DMS 273 (cell line): Measurements from ENCODE around the gene SULF2.
A peak's percentile ranks its signal among the peaks of the same experiment; 100 is the strongest.

Source experiments
- DNase-seq: peaks from one replicate; lab custom pipeline; 2025; ENCODE audit not compliant: unreplicated experiment; lab: John Stamatoyannopoulos, UW

SULF2 gene

DNA sequence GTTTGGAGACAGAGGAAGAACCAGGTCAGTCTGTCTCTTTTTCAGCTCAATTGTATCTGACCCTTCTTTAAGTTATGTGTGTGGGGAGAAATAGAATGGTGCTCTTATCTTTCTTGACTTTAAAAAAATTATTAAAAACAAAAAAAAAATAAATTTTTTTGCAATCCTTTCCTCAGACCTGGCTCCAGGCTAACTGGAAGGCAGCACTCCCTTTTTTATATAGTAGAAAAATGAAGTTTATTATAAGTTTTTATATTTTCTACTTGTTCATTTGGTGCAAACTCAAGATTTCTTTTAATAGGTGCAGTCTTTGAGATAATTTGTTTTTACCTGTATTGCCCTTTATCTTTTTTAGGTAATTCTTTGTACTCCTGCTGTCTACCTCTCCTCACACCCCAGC is 129.6 kb downstream of the SULF2 start:
- DNase-seq, result no peak

DNA sequence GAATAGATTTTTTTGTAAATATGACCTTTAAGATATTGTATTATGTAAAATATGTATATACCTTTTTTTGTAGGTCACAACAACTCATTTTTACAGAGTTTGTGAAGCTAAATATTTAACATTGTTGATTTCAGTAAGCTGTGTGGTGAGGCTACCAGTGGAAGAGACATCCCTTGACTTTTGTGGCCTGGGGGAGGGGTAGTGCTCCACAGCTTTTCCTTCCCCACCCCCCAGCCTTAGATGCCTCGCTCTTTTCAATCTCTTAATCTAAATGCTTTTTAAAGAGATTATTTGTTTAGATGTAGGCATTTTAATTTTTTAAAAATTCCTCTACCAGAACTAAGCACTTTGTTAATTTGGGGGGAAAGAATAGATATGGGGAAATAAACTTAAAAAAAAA is 130.9 kb downstream of the SULF2 start:
- DNase-seq, result no peak

DNA sequence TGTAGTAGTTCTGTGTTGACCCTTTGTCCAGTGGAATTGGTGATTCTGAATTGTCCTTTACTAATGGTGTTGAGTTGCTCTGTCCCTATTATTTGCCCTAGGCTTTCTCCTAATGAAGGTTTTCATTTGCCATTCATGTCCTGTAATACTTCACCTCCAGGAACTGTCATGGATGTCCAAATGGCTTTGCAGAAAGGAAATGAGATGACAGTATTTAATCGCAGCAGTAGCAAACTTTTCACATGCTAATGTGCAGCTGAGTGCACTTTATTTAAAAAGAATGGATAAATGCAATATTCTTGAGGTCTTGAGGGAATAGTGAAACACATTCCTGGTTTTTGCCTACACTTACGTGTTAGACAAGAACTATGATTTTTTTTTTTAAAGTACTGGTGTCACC is 131.4 kb downstream of the SULF2 start:
- DNase-seq, result no peak

DNA sequence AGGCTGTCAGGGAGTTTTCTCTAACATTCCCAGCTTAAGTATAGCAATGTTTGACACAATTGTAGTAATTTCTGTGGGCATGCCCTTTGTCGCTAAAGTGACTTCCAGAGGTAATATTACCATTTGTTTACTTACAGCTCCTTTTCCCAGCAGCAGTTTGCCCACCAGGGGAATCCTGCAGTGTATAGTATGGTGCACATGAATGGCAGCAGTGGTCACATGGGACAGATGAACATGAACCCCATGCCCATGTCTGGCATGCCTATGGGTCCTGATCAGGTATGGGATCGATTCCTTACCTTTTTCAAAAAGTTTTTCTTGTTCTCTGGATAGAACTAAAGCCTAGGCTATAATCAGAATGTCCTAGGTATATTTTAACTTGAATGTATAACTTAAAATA is 132.5 kb downstream of the SULF2 start:
- no peak for DNase-seq

DNA sequence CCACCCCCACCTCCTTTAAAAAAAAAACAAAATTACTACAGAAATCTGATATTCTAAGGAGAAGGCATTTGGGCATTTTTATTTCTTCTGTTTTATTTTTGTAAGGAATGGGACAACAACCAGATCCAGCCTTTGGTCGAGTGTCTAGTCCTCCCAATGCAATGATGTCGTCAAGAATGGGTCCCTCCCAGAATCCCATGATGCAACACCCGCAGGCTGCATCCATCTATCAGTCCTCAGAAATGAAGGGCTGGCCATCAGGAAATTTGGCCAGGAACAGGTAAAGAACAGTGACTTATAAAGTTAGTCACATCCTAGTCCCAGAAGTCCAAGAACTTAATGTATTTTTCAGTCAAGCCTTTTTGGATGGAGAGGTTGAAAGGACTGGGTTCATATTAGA is 133.0 kb downstream of the SULF2 start:
- no peak for DNase-seq

GRCh38 chr20:47648943-47649342 is 136.3 kb downstream of the SULF2 start:
- no peak for DNase-seq

DNA sequence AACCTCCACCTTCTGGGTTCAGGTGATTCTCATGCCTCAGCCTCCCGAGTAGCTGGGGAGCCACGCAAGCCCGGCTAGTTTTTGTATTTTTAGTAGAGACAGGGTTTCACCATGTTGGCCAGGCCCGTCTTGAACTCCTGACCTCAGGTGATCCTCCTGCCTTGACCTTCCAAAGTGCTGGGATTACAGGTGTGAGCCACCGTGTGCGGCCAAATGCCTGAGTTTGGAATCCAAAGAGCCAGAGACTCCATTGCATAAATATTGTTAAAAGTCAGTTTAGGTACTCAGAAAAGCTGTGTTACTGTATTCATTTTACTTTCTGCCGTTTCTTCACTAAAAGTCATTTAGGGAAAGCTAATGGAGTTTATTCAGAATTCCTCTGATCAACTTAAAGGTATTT is 137.3 kb downstream of the SULF2 start:
- DNase-seq, result no peak

GRCh38 chr20:47645632-47646031 is 139.6 kb downstream of the SULF2 start:
- DNase-seq, result no peak

DNA sequence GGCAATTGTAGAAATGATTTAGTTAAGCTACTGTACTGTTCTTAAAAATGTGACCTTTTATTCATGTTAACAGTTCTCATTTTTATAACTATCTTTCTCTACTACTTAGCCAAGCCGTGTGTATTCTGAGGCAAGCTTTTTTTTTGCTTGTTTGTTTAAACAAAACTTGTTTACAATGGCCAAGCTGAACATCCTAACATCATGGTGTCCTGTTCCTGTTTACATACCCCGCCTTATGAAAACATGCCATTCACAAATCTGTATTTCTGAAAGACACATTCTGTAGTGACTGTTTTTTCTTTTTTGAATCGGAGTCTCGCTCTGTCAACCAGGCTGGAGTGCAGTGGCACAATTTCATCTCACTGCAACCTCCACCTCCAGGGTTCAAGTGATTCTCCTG is 142.7 kb downstream of the SULF2 start:
- DNase-seq, result no peak

DNA sequence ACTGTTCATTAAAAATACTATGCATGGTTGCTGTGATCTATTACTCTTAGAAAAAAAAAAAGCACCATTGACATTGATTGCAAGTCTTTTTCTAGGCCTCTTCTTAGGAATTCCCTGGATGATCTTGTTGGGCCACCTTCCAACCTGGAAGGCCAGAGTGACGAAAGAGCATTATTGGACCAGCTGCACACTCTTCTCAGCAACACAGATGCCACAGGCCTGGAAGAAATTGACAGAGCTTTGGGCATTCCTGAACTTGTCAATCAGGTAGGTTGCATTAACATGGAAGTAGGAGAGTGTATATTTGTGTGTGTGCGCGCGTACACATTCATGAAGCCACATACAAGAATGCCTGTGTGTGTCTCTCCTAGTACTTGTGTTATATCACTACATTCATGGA is 143.2 kb downstream of the SULF2 start:
- DNase-seq, result no peak

- DNase-seq, result no peak
These were observed 146.4 kb downstream of the SULF2 start for GRCh38 chr20:47638851-47639250.

DNA sequence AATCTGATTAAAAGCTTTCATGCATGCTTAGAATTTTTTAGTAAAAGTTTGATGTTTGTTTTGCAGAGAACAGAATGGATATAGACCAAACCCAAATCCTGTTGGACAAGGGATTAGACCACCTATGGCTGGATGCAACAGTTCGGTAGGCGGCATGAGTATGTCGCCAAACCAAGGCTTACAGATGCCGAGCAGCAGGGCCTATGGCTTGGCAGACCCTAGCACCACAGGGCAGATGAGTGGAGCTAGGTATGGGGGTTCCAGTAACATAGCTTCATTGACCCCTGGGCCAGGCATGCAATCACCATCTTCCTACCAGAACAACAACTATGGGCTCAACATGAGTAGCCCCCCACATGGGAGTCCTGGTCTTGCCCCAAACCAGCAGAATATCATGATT is 150.0 kb downstream of the SULF2 start:
- no peak for DNase-seq

GRCh38 chr20:47631078-47631477 is 154.2 kb downstream of the SULF2 start:
- no peak for DNase-seq

DNA sequence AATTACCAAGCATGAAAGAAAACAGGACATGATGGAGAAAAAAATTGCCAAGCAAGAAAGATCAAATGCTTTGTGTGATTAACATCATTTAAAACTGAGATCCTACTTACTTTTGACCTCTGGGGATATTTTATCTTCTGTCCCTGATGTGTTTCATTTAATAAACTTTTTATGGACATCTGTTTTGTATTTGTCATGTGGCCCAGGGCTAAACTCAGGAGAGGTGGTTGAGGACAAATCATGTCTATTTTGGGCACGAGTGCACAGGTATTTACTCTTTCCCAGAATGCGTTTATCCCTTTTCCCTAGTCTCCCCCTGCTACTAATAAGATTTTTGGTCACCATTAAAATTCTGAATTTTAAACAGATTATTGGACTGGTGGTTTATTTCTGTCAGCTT is 155.4 kb downstream of the SULF2 start:
- DNase-seq, result no peak

DNA sequence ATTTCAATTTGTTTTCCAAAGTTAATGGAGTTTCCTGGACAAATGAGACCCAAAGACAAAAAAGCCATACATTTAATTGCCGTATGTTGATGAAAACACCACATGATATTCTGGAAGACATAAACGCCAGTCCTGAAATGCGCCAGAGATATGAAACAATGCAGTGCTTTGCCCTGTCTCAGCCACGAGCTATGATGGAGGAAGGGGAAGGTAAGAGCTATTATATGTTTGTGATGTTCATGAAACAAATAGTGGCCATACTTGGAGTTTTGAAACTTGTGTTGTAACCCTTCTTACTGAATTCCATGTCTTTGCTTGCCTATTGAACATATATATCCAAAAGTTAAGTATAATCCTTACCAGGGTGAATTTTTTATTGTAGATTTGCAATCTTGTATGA is 157.7 kb downstream of the SULF2 start:
- no peak for DNase-seq

DNA sequence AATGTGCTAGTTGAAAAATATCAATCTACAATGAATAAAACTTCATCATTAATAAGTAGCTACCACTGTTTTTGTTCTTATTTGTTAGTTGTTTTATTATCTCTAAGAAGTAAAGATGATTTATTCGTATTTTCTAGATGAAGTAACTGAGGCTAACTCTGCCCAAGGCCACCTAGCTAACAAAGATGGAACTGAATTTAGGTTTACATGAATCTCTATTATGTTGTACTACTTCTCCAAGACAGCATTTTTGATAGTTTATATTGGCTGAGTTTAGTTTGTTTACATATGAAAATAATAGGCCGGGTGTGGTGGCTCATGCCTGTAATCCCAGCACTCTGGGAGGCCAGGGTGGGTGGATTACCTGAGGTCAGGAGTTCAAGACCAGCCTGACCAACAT is 162.1 kb downstream of the SULF2 start:
- no peak for DNase-seq

- no peak for DNase-seq
These were observed 163.1 kb downstream of the SULF2 start for GRCh38 chr20:47622118-47622665.

DNA sequence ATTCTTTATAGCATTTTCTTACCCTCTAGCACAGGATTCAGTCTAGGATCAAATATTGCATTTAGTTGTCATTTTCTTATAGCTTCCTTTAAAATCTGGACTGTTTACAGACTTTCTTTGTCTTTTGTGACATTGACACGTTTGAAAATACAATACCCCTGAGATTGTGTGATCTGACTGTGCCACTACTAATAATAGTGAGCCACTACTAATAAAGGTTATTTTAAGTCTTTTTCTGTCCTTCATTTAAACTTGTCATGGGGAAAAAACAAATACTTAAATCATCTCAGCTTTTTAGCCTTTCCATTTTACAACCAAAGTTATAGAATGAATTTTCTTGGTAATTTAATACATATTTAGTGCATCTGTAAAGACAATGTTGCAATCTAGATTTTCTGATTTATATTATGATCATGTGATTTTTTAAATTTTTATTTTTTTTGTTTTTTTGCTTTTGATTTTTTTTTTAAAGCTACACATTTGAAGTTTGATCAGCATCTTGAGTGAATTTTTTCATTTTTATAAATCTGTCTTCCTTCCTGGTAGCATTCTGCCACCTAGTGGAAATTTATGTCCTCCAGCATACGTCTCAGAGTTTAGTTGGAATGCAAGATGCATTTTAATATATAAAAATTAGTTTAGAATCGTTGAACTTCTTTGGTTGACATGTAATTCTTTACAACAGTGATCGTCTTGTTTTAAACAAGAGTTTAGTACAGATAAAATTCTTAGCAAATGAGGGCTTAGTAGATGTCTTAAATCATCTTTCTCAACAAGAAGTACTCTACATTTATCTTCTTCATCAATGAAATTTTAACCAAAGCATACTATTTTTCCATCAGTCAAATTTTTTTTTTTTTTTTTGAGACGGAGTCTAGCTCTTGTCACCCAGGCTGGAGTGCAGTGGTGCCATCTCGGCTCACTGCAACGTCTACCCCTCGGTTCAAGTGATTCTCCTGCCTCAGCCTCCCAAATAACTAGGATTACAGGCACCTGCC is 164.2 kb downstream of the SULF2 start:
- DNase-seq, result peak; percentile 73

GRCh38 chr20:47618479-47618878 is 166.8 kb downstream of the SULF2 start:
- no peak for DNase-seq

DNA sequence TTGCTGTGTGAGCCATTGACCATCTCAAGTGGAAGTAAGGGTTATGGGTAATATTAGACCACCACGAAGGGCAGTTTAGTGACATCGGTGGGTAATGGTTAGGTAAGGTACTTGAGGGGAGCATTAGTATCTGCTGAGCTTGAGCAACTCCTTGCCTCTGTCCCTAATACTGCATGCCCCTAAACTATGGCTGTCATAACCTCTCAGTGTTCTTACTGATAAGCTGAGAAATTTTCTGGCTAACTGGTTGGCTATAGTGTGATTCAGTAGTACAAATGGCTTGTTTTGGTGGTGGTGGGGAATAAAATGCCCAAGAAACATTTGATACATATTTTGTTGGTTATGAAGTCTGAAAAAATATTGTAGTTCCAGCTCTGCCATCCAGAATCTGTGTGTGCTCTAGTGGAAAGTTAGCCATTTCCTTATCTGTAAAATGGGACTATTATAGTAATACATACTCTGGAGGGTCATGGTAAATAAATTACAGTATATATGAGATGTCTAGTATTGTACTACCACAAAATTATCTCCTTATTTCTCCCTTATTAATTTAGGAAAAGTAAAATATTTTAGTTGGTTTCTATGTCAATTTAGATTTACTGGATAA is 170.5 kb downstream of the SULF2 start:
- no peak for DNase-seq

- peak; percentile 16 for DNase-seq
These were observed 172.6 kb downstream of the SULF2 start for GRCh38 chr20:47612670-47613069.

DNA sequence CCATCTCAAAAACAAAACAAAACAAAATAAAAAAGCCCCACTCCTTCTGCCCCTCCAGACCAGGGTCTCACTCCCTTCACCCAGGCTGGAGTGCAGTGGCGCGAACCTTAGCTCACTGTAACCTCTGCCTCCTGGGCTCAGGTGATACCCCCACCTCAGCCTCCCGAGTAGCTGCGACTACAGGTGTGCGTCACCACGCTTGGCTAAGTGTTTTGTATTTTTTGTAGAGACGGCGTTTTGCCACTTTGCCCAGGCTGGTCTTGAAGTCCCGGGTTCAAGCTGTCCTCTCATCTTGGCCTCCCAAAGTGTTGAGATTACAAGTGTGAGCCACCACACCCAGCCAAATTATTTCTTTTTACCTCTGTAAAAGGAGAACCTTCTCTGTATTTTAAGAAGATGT is 173.5 kb downstream of the SULF2 start:
- DNase-seq, result no peak
